HepG2 (cell line): ENCODE results near the gene LIPC. TPM values are rescaled to one million over a fixed set of nuclear protein-coding genes. Genes with fewer than 3 reads are reported as not detected.
A peak's percentile ranks its signal among the peaks of the same experiment; 100 is the strongest.

ENCODE experiments used
- LBX2 ChIP-seq: sonication (generic); formaldehyde crosslinking; IDR thresholded peaks from 2 replicates; pipeline ENCODE4 v1.5.0; 2020; ENCODE audit warnings: missing genetic modification reagents, mild to moderate bottlenecking, borderline replicate concordance
- RERE ChIP-seq: IDR thresholded peaks from 2 replicates; pipeline ENCODE4 v1.6.1; 2016; ENCODE audit warnings: low read depth, missing genetic modification reagents, missing compliant biosample characterization
- SATB2 ChIP-seq: sonication (generic); formaldehyde crosslinking; IDR thresholded peaks from 2 replicates; pipeline ENCODE4 v1.5.0; 2020; ENCODE audit warnings: missing genetic modification reagents
- UBTF ChIP-seq: sonication (generic); formaldehyde crosslinking; IDR thresholded peaks from 2 replicates; pipeline ENCODE4 v1.4.0; 2020; ENCODE audit warnings: mild to moderate bottlenecking, missing genetic modification reagents
- ZNF280D ChIP-seq: sonication (generic); formaldehyde crosslinking; IDR thresholded peaks from 2 replicates; pipeline ENCODE4 v1.5.1; 2020; ENCODE audit warnings: mild to moderate bottlenecking, missing genetic modification reagents
- ZNF281 ChIP-seq: sonication (generic); formaldehyde crosslinking; IDR thresholded peaks from 2 replicates; pipeline ENCODE4 v1.4.0; 2020; ENCODE audit warnings: missing genetic modification reagents, borderline replicate concordance
- ZNF501 ChIP-seq: sonication (generic); formaldehyde crosslinking; IDR thresholded peaks from 2 replicates; pipeline ENCODE4 v1.5.1; 2020; ENCODE audit warnings: mild to moderate bottlenecking, moderate library complexity, missing genetic modification reagents
- ZNF543 ChIP-seq: sonication (generic); formaldehyde crosslinking; IDR thresholded peaks from 2 replicates; pipeline ENCODE4 v1.4.0; 2020; ENCODE audit warnings: mild to moderate bottlenecking, missing genetic modification reagents
- ZNF710 ChIP-seq: sonication (generic); formaldehyde crosslinking; IDR thresholded peaks from 2 replicates; pipeline ENCODE4 v1.5.0; 2020; ENCODE audit warnings: mild to moderate bottlenecking, missing genetic modification reagents, borderline replicate concordance
- polyA plus RNA-seq, 8 experiments: library from polyadenylated mRNA; depleted of rRNA in 3 of 8; stranded (reverse) in 7 of 8; unstranded in 1 of 8; fragments of >200 nt; fragmentation: Illumina TruSeq in 4 of 8; extraction: Trizol in 4 of 8; gene quantifications; 2 replicates each; pipeline versions ENCODE4 v1.2.1 to v1.2.3, GENCODE V29; 2011 to 2016; ENCODE audit warnings: low read depth in 4 of 8, missing spikeins in 1 of 8, mixed read lengths in 1 of 8; ENCODE audit not compliant: insufficient read depth in 1 of 8
- total RNA-seq, 5 experiments: library from RNA; depleted of rRNA; stranded (reverse); fragments of >200 nt; fragmentation: Illumina TruSeq; extraction: Trizol; gene quantifications; 2 replicates each; pipeline ENCODE4 v1.2.3, GENCODE V29; 2016; ENCODE audit warnings: low read depth in 1 of 5

The LIPC gene
- total and polyA plus RNA-seq, 2 of the 13 experiments (the other 11 are each of a cell fraction or from before 2014, with no cell fraction given), result 26.0 to 38.0 TPM

GRCh38 chr15:58467121-58467721, 35.4 kb downstream of the LIPC start (continued):
- TF ChIP-seq ZNF710 (CRISPR knock-in tag), result 0 out of 2 replicates have a peak, but pooled peaks have one; percentile 29
- TF ChIP-seq SATB2, result no peak
- TF ChIP-seq ZNF281, result no peak; the same call in 1 of the 2 replicates
- peak; percentile 44; the same call in 1 of the 2 replicates for TF ChIP-seq ZNF501
- 0 out of 2 replicates have a peak, but pooled peaks have one; percentile 40 for TF ChIP-seq ZNF280D (CRISPR knock-in tag)
- 0 out of 2 replicates have a peak, but pooled peaks have one; percentile 30 for TF ChIP-seq UBTF (CRISPR knock-in tag)
- 0 out of 2 replicates have a peak, but pooled peaks have one; percentile 17 for TF ChIP-seq RERE
- TF ChIP-seq LBX2 (CRISPR knock-in tag), result no peak
- 0 out of 2 replicates have a peak, but pooled peaks have one; percentile 32 for TF ChIP-seq ZNF543 (CRISPR knock-in tag)
